PC-3 (cell line): ENCODE measurements around the gene STARD5. TPM values are rescaled to one million over a fixed set of nuclear protein-coding genes. Genes with fewer than 3 reads are reported as not detected.

Source experiments
- ATAC-seq: fragments of 200-7000 bp; cut with Tn5 transposase; 2 replicates; pipeline ENCODE4 v1.9.1; 2020; ENCODE audit warnings: mild to moderate bottlenecking, moderate library complexity
- BruUV-seq: library from RNA; stranded (reverse); fragments of 400-500 nt; replicated peaks from 2 replicates; lab custom pipeline; 2021; lab: Mats Ljungman, UMichigan
- CTCF ChIA-PET: fragments of 300-600 bp; sonication (Branson Sonifier 250); formaldehyde crosslinking; loops from one replicate; lab custom pipeline; 2022; ENCODE audit warnings: antibody characterized with exemption; lab: Charles Lee
- POLR2A ChIA-PET: fragments of 300-600 bp; sonication (Branson Sonifier 250); formaldehyde crosslinking; loops from one replicate; lab custom pipeline; 2022; ENCODE audit warnings: antibody characterized with exemption; ENCODE audit not compliant: unreplicated experiment; lab: Charles Lee
- DNase-seq: peaks from one replicate; pipeline ENCODE4 v3.0.0-alpha.2; 2015
- H2AFZ ChIP-seq: fragments of 300-600 bp; sonication (generic); 2 replicates; pipeline ENCODE4 v1.6.0; 2016; ENCODE audit warnings: antibody characterized with exemption, low read length
- H3F3A ChIP-seq: fragments of 300-600 bp; sonication (generic); one replicate; pipeline ENCODE4 v1.6.0; 2017; ENCODE audit warnings: antibody characterized with exemption, low read length, control low read depth, mild to moderate bottlenecking; ENCODE audit not compliant: unreplicated experiment
- H3K27ac ChIP-seq: fragments of 300-600 bp; sonication (generic); 2 replicates; pipeline ENCODE4 v1.5.1; 2016; ENCODE audit warnings: mild to moderate bottlenecking, low read length
- H3K27me3 ChIP-seq: fragments of 300-600 bp; sonication (generic); 2 replicates; pipeline ENCODE4 v1.6.1; 2016; ENCODE audit warnings: low read length, mixed read lengths
- H3K36me3 ChIP-seq: fragments of 300-600 bp; sonication (generic); 2 replicates; pipeline ENCODE4 v1.6.1; 2016; ENCODE audit warnings: low read depth, mixed run types, low read length, mixed read lengths
- H3K4me1 ChIP-seq: fragments of 300-600 bp; sonication (generic); 2 replicates; pipeline ENCODE4 v1.5.1; 2016; ENCODE audit warnings: low read length; ENCODE audit not compliant: insufficient read depth
- H3K4me2 ChIP-seq: fragments of 300-600 bp; sonication (generic); 2 replicates; pipeline ENCODE4 v1.6.0; 2016; ENCODE audit warnings: low read length
- H3K4me3 ChIP-seq: fragments of 300-600 bp; sonication (generic); 2 replicates; pipeline ENCODE4 v1.5.1; 2016; ENCODE audit warnings: mild to moderate bottlenecking, low read length, mixed read lengths
- H3K79me2 ChIP-seq: fragments of 300-600 bp; sonication (generic); 2 replicates; pipeline ENCODE4 v1.6.1; 2017; ENCODE audit warnings: low read length, mixed read lengths
- H3K9ac ChIP-seq: fragments of 300-600 bp; sonication (generic); 2 replicates; pipeline ENCODE4 v1.6.0; 2016; ENCODE audit warnings: mild to moderate bottlenecking, low read length
- H3K9me2 ChIP-seq: fragments of 300-600 bp; sonication (generic); replicated peaks from 2 replicates; pipeline ENCODE4 v1.6.1; 2016; ENCODE audit warnings: mixed run types, low read length, mixed read lengths
- H3K9me3 ChIP-seq: fragments of 300-600 bp; sonication (generic); 2 replicates; pipeline ENCODE4 v1.6.1; 2016; ENCODE audit warnings: low read length, mixed read lengths
- H4K20me1 ChIP-seq: fragments of 300-600 bp; sonication (generic); 2 replicates; pipeline ENCODE4 v1.6.1; 2016; ENCODE audit warnings: low read length, mixed read lengths
- CTCF ChIP-seq: fragments of 300-600 bp; sonication (generic); conservative IDR thresholded peaks from 2 replicates; pipeline ENCODE4 v1.5.1; 2017; ENCODE audit warnings: antibody characterized with exemption, low read depth, mild to moderate bottlenecking, low read length
- EZH2 ChIP-seq: fragments of 300-600 bp; sonication (generic); IDR thresholded peaks from one replicate; pipeline ENCODE4 v1.6.1; 2017; ENCODE audit warnings: antibody characterized with exemption, mild to moderate bottlenecking, low read length; ENCODE audit not compliant: unreplicated experiment
- EZH2phosphoT487 ChIP-seq: fragments of 300-600 bp; sonication (generic); IDR thresholded peaks from 2 replicates; pipeline ENCODE4 v1.6.1; 2018; ENCODE audit warnings: mild to moderate bottlenecking, antibody characterized with exemption, low read length, borderline replicate concordance
- intact Hi-C: fragments of 100-400 bp; cut with micrococcal nuclease; formaldehyde crosslinking; loops from 2 replicates; pipeline ENCODE4 v1.9.0; 2023
- total RNA-seq: library from RNA; depleted of rRNA; stranded (reverse); fragments of >200 nt; gene quantifications from 2 replicates; pipeline ENCODE4 v1.2.3, GENCODE V29; 2014

STARD5 gene
- total RNA-seq, 1 experiment from 2014 or later = 5.9 TPM

GRCh38 chr15:81275711-81276392, 48.1 kb downstream of the STARD5 start:
- Histone ChIP-seq H3K4me2 (no peak overlapping the region), H3K27me3 (peaks cover 4% of the 10 kb centered on the region), H3K79me2 (no peaks in the 10 kb centered on the region), H3K27ac (no peak overlapping the region), H3F3A (no peaks in the 10 kb centered on the region), H3K9ac (no peak overlapping the region), H3K4me3 (no peak overlapping the region), H2AFZ (no peak overlapping the region), H3K9me2 (no peaks in the 10 kb centered on the region), H3K36me3 (no peaks in the 10 kb centered on the region), H3K9me3 (no peaks in the 10 kb centered on the region), H3K4me1 (0 out of 2 replicates have a peak, but pooled peaks cover 8% of the 10 kb centered on the region), H4K20me1 (no peaks in the 10 kb centered on the region)
- BruUV-seq = no TSS peak
- DNase-seq (no peak), ATAC-seq (no peak)
- ChIA-PET CTCF (no interaction called here), POLR2A (no interaction called here)
- TF ChIP-seq CTCF (no peak), EZH2 (no peak), EZH2phosphoT487 (no peak)
- intact Hi-C loops = loop anchor here (1.0 to 2.0 kb wide), 2 partner anchors 63 to 124 kb away; no protein-coding TSS in a partner anchor

GRCh38 chr15:81274931-81275707, 48.8 kb downstream of the STARD5 start:
- Histone ChIP-seq H3K27me3 (peaks cover 4% of the 10 kb centered on the region), H2AFZ (no peak overlapping the region), H3K4me2 (no peak overlapping the region), H3K9me2 (no peaks in the 10 kb centered on the region), H3F3A (no peaks in the 10 kb centered on the region), H3K27ac (no peak overlapping the region), H3K4me3 (no peak overlapping the region), H3K9ac (no peak overlapping the region), H3K9me3 (no peaks in the 10 kb centered on the region), H3K36me3 (no peaks in the 10 kb centered on the region), H3K79me2 (no peaks in the 10 kb centered on the region), H3K4me1 (0 out of 2 replicates have a peak, but pooled peaks cover 7% of the 10 kb centered on the region), H4K20me1 (no peaks in the 10 kb centered on the region)
- ATAC-seq (peak; percentile 86), DNase-seq (peak; percentile 79)
- intact Hi-C loops = loop anchor here (1.0 to 2.0 kb wide), 2 partner anchors 64 to 125 kb away; no protein-coding TSS in a partner anchor
- CTCF ChIA-PET = interaction anchor here (0.6 kb wide), 1 partner anchor 773 kb away, joined by 3 read pairs; no protein-coding TSS in a partner anchor
- BruUV-seq = no TSS peak
- TF ChIP-seq EZH2 = no peak
- TF ChIP-seq EZH2phosphoT487 = no peak
- TF ChIP-seq CTCF = peak; percentile 76
- POLR2A ChIA-PET = no interaction called here
